OCI-LY3 (cell line): ENCODE results near the gene ACCS.

ENCODE experiments used
- H2AFZ ChIP-seq: fragments of 200-600, 300-600 bp; shearing (Covaris generic); 2 replicates; pipeline ENCODE4 v1.6.0; 2014; ENCODE audit warnings: antibody characterized with exemption, low read depth, low read length
- H3K27ac ChIP-seq: fragments of 200-600, 300-600 bp; sonication (generic); 2 replicates; pipeline ENCODE4 v1.5.1; 2014; ENCODE audit warnings: mild to moderate bottlenecking, low read length, moderate library complexity, mixed read lengths
- H3K27me3 ChIP-seq: fragments of 200-600, 300-600 bp; sonication (generic); 2 replicates; pipeline ENCODE4 v1.6.1; 2014; ENCODE audit warnings: low read depth, low read length, mixed read lengths
- H3K36me3 ChIP-seq: fragments of 200-600, 300-600 bp; sonication (generic); replicated peaks from 2 replicates; pipeline ENCODE3; 2014; ENCODE audit warnings: low read depth, low read length, mixed read lengths
- H3K4me1 ChIP-seq: fragments of 300-600, 200-600 bp; sonication (generic); 2 replicates; pipeline ENCODE4 v1.6.1; 2014; ENCODE audit warnings: low read length, mixed read lengths
- H3K4me2 ChIP-seq: fragments of 200-600, 300-600 bp; sonication (generic); 2 replicates; pipeline ENCODE4 v1.6.1; 2014; ENCODE audit warnings: low read length, mixed read lengths
- H3K4me3 ChIP-seq: fragments of 300-600, 200-600 bp; sonication (generic); 2 replicates; pipeline ENCODE4 v1.5.1; 2014; ENCODE audit warnings: antibody characterized with exemption, mild to moderate bottlenecking, low read length, moderate library complexity
- H3K79me2 ChIP-seq: fragments of 300-600, 200-600 bp; shearing (Covaris generic); 2 replicates; pipeline ENCODE4 v1.6.1; 2014; ENCODE audit warnings: mild to moderate bottlenecking, low read length, mixed read lengths
- H3K9ac ChIP-seq: fragments of 300-600, 200-600 bp; shearing (Covaris generic); 2 replicates; pipeline ENCODE4 v1.6.0; 2014; ENCODE audit warnings: mild to moderate bottlenecking, low read length, moderate library complexity
- H3K9me3 ChIP-seq: fragments of 200-600, 300-600 bp; shearing (Covaris generic); 2 replicates; pipeline ENCODE4 v1.6.1; 2014; ENCODE audit warnings: low read length, mixed read lengths; ENCODE audit not compliant: insufficient read depth
- H4K20me1 ChIP-seq: fragments of 200-600, 300-600 bp; sonication (generic); 2 replicates; pipeline ENCODE4 v1.6.1; 2016; ENCODE audit warnings: low read length, mixed read lengths; ENCODE audit not compliant: insufficient read depth
- CTCF ChIP-seq: fragments of 200-600, 300-600 bp; sonication (generic); IDR thresholded peaks from 2 replicates; pipeline ENCODE4 v1.5.1; 2014; ENCODE audit warnings: antibody characterized with exemption, low read length, low read depth
- EZH2phosphoT487 ChIP-seq: fragments of 200-600 bp; shearing (Covaris generic); IDR thresholded peaks from 2 replicates; pipeline ENCODE4 v1.6.1; 2018; ENCODE audit warnings: antibody characterized with exemption, mixed run types, low read depth

ACCS gene

GRCh38 chr11:44080951-44081350 lies 14.9 kb downstream of the ACCS start:
- Histone ChIP-seq H3K4me2 (no peak overlapping the region), H3K4me1 (no peaks in the 10 kb centered on the region), H2AFZ (no peak overlapping the region), H3K9ac (no peak overlapping the region), H3K9me3 (no peaks in the 10 kb centered on the region), H3K4me3 (no peak overlapping the region), H3K27ac (no peak overlapping the region), H3K79me2 (no peaks in the 10 kb centered on the region), H3K27me3 (no peaks in the 10 kb centered on the region), H4K20me1 (no peaks in the 10 kb centered on the region), H3K36me3 (peaks cover 6% of the 10 kb centered on the region)
- TF ChIP-seq EZH2phosphoT487, result no peak
- no peak for TF ChIP-seq CTCF

GRCh38 chr11:44082645-44083044 lies 16.6 kb downstream of the ACCS start:
- Histone ChIP-seq H3K36me3 (peaks cover 2% of the 10 kb centered on the region), H3K4me2 (no peak overlapping the region), H4K20me1 (no peaks in the 10 kb centered on the region), H3K9me3 (no peaks in the 10 kb centered on the region), H3K27ac (no peak overlapping the region), H3K79me2 (no peaks in the 10 kb centered on the region), H3K27me3 (no peaks in the 10 kb centered on the region), H3K9ac (no peak overlapping the region), H3K4me3 (no peak overlapping the region), H3K4me1 (no peaks in the 10 kb centered on the region), H2AFZ (no peak overlapping the region)
- TF ChIP-seq CTCF (no peak), EZH2phosphoT487 (no peak)

- Histone ChIP-seq H2AFZ (no peak overlapping the region), H4K20me1 (no peaks in the 10 kb centered on the region), H3K36me3 (peaks cover 3% of the 10 kb centered on the region), H3K79me2 (no peaks in the 10 kb centered on the region), H3K27me3 (no peaks in the 10 kb centered on the region), H3K9ac (no peak overlapping the region), H3K27ac (no peak overlapping the region), H3K9me3 (no peaks in the 10 kb centered on the region; the same call in 1 of the 2 replicates), H3K4me3 (no peak overlapping the region), H3K4me2 (no peak overlapping the region), H3K4me1 (no peaks in the 10 kb centered on the region)
- TF ChIP-seq CTCF (no peak), EZH2phosphoT487 (no peak)
These were observed 17.4 kb downstream of the ACCS start for GRCh38 chr11:44083433-44083832.

GRCh38 chr11:44083906-44084305 lies 17.8 kb downstream of the ACCS start:
- Histone ChIP-seq H3K4me3 (no peak overlapping the region), H3K27me3 (no peaks in the 10 kb centered on the region), H3K27ac (no peak overlapping the region), H3K79me2 (no peaks in the 10 kb centered on the region), H4K20me1 (no peaks in the 10 kb centered on the region), H3K9ac (no peak overlapping the region), H3K4me2 (no peak overlapping the region), H3K4me1 (no peaks in the 10 kb centered on the region), H2AFZ (no peak overlapping the region), H3K36me3 (peaks cover 5% of the 10 kb centered on the region), H3K9me3 (no peaks in the 10 kb centered on the region; the same call in 1 of the 2 replicates)
- no peak for TF ChIP-seq EZH2phosphoT487

- Histone ChIP-seq H3K27ac (no peak overlapping the region), H3K4me1 (no peaks in the 10 kb centered on the region), H3K9ac (no peak overlapping the region), H4K20me1 (no peaks in the 10 kb centered on the region), H3K27me3 (no peaks in the 10 kb centered on the region), H3K36me3 (peaks cover 5% of the 10 kb centered on the region), H3K9me3 (no peaks in the 10 kb centered on the region; the same call in 1 of the 2 replicates), H2AFZ (no peak overlapping the region), H3K4me2 (no peak overlapping the region), H3K79me2 (no peaks in the 10 kb centered on the region), H3K4me3 (no peak overlapping the region)
- no peak for TF ChIP-seq EZH2phosphoT487
These were observed 19.3 kb downstream of the ACCS start for GRCh38 chr11:44085330-44085729.
